Measurements from ENCODE around the gene ELP6.

The ELP6 gene

DNA sequence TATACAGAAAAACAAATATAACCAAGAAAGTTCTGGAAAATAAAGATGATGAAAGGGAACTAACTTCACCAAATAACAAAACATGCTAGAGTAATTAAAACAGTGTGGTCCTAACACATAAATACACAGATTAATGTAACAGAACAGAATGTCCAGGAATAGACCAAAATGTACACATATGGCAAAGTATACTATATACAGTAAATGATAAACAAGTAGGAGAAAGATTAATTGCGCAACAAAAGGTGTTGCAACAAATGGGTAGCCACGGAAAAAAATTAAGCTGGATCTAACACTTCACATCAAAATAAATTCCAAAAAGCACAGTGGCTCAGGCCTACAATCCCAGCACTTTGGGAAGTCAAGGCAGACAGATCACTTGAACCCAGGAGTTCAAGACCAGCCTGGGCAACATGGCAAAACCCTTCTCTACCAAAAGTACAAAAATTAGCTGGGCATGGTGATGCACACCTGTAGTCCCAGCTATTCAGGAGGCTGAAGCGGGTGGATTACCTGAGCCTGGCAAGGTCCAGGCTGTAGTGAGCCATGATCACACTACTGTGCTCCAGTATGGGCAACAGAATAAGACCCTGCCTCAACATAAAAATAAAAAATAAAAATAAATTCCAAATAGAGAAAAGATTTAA lies 57.6 kb downstream of the ELP6 start:
- DNase-seq: no peak

DNA sequence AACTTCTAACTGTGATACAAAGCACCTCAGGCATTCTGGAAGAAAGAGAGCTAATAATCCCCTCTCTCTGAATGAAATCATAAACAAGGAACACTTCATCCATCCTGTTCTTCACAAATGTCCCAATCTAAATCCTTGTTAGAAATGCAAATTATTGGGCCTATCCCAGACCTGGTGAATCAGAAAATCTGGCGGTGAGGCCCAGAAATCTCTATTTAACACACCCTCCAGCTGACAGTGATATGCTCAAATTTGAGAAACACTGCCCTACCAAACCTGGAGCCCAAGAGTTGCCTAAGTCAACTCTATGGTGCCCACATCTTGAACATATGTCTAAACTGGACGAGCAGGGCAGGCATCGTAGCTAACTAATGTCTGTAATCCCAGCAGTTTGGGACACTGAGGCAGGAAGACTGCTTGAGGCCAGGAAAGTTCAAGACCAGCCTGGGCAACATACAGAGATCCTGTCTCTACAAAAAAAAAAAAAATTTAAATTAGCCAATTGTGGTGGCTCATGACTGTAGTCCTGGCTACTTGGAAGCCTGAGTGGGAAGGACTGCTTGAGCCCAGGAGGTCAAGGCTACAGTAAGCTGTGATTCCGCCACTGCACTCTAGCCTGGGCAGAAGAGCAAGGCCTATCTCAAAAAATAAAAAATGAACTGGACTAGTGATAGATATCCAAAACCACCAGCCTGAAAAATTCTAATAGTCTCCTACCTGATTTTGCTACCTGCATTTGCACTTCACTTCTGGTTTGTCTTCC lies 60.9 kb downstream of the ELP6 start:
- DNase-seq: no peak

Data from NCI-H1092 treated with DMSO at 0.1 percent for 48 hours (cell line).